ENCODE data around the gene CHST11.

CHST11 gene

DNA sequence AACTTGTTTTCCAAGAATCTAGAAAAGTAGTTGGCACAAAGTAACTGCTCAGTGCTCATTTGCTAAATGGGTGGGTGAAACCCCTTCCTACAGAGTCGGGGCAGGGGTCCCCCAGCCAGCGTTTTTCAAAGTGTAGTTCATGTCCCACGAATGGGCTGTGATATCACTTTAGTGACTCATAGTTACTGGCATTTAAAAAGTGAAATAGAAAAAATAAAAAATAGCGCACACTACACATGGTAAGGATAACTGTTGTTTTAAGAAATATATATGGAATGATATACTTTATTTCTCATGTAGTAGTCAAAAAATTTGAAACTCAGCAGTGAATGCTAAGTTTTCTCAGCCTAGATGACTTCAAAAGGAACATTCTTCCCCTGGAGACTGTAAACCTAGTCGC is 250.4 kb downstream of the CHST11 start:
- Histone ChIP-seq H3K36me3 (ENCODE audit: control insufficient read depth in 2 of 2, insufficient read depth in 2 of 2, low read length in 2 of 2) (no peaks in the 10 kb centered on the region), H3K9ac (ENCODE audit: low read depth in 1 of 2, low read length in 2 of 2) (no peak overlapping the region), H3K4me3 (ENCODE audit: low read length in 2 of 2) (no peak overlapping the region), H3K4me1 (ENCODE audit: control insufficient read depth in 2 of 2, insufficient read depth in 2 of 2, low read length in 2 of 2) (peaks cover 0 to 2% of the 10 kb centered on the region in 2 donors), H3K27me3 (ENCODE audit: control insufficient read depth in 2 of 2, insufficient read depth in 2 of 2, low read length in 2 of 2) (no peaks in the 10 kb centered on the region), H3K27ac (ENCODE audit: low read depth in 2 of 2, low read length in 2 of 2) (no peak overlapping the region), H3K9me3 (ENCODE audit: control insufficient read depth in 2 of 2, low read length in 2 of 2) (no peaks in the 10 kb centered on the region)

DNA sequence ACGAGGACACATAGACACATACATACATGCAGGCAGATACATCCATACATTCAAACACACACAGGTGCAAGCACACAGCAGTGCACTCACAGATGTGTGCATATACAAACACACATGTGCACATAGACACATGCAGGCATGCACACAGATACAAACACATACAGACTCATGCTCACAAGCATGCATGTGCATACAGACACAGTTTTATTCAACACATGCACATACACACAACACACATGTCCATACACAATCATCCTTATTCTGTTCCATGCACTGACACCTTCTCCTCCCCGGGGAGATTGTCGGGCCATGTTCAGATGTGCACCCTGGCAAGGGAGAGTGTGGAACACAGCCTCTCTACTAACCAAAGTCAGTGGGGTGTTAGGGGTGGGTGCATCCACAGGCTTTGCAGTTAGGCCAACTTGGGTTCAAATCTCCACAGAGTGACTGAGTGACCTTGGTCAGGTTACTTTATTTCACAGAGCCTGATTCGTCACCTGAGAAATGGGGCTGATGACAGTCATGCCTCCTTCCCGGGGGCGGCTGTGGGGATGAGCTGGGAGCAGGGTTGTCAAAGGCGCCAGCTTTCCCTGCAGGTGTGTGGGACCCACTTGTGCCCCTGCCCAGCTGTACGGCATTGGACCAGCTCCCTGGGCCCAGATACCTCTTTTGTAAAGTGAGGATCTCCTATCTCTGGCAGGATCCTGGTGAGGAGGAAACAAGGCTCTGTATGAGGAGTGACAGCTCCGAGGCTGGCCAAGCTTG is 251.2 kb downstream of the CHST11 start:
- Histone ChIP-seq H3K4me1 (ENCODE audit: control insufficient read depth in 2 of 2, insufficient read depth in 2 of 2, low read length in 2 of 2) (peaks cover 0 to 2% of the 10 kb centered on the region in 2 donors), H3K9ac (ENCODE audit: low read depth in 1 of 2, low read length in 2 of 2) (no peak overlapping the region), H3K4me3 (ENCODE audit: low read length in 2 of 2) (no peak overlapping the region), H3K27ac (ENCODE audit: low read depth in 2 of 2, low read length in 2 of 2) (no peak overlapping the region), H3K36me3 (ENCODE audit: control insufficient read depth in 2 of 2, insufficient read depth in 2 of 2, low read length in 2 of 2) (no peaks in the 10 kb centered on the region), H3K27me3 (ENCODE audit: control insufficient read depth in 2 of 2, insufficient read depth in 2 of 2, low read length in 2 of 2) (no peaks in the 10 kb centered on the region), H3K9me3 (ENCODE audit: control insufficient read depth in 2 of 2, low read length in 2 of 2) (no peaks in the 10 kb centered on the region)

DNA sequence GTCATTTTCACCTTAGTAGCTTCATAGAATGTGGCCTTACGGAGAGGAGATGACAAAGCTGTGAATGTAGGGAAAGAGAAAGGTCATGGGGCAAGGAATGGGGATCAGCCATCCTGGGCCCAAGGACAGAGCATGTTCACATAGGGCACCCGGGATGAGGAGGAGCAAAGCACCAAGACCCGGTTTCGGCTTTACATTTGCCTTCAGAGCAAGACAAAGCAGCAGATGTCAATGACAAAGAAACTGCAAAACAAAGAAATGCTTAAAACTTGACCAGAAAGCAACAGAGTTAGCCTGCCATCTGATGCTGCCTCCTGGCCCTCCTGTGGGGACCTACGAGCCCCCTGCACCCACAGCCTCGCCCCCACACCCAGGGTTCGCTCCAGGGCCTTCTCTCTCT is 252.1 kb downstream of the CHST11 start:
- Histone ChIP-seq H3K9me3 (ENCODE audit: control insufficient read depth in 2 of 2, low read length in 2 of 2) (no peaks in the 10 kb centered on the region), H3K27ac (ENCODE audit: low read depth in 2 of 2, low read length in 2 of 2) (no peak overlapping the region), H3K4me3 (ENCODE audit: low read length in 2 of 2) (no peak overlapping the region), H3K4me1 (ENCODE audit: control insufficient read depth in 2 of 2, insufficient read depth in 2 of 2, low read length in 2 of 2) (peaks cover 0 to 2% of the 10 kb centered on the region in 2 donors), H3K9ac (ENCODE audit: low read depth in 1 of 2, low read length in 2 of 2) (no peak overlapping the region), H3K36me3 (ENCODE audit: control insufficient read depth in 2 of 2, insufficient read depth in 2 of 2, low read length in 2 of 2) (no peaks in the 10 kb centered on the region), H3K27me3 (ENCODE audit: control insufficient read depth in 2 of 2, insufficient read depth in 2 of 2, low read length in 2 of 2) (no peaks in the 10 kb centered on the region)

DNA sequence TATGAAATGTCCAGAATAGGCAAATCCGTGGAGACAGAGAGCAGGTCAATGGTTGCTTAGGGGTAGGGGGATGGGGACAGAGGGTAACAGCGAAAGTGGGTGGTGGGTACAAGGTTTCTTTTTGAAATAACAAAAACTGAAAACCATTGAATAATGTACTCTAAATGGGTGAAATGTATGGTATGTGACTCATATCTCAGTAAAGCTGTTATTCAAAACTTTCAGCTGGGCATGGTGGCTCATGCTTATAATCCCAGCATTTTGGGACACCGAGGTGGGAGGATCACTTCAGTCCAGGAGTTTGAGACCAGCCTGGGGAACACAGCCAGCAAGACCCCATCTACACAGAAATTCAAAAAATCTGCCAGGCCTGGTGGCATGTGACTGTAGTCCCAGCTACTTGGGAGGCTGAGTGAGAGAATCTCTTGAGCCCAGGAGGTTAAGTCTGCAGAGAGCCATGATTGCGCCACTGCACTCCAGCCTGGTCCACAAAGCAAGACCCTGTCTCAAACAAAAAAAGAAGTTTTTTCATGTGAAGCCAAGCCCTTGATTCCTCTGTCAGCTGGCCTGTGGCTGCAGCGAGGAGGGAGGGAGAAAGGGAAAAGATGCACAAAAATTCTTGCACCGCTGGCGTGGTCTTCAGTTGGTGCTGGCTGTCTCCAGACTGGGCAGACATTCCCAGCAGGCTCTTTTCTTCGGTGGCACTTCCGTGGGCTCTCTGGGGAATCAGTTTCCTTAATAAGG is 253.1 kb downstream of the CHST11 start:
- Histone ChIP-seq H3K4me1 (ENCODE audit: control insufficient read depth in 2 of 2, insufficient read depth in 2 of 2, low read length in 2 of 2) (peaks cover 0 to 2% of the 10 kb centered on the region in 2 donors), H3K27ac (ENCODE audit: low read depth in 2 of 2, low read length in 2 of 2) (no peak overlapping the region), H3K9ac (ENCODE audit: low read depth in 1 of 2, low read length in 2 of 2) (no peak overlapping the region), H3K27me3 (ENCODE audit: control insufficient read depth in 2 of 2, insufficient read depth in 2 of 2, low read length in 2 of 2) (no peaks in the 10 kb centered on the region), H3K36me3 (ENCODE audit: control insufficient read depth in 2 of 2, insufficient read depth in 2 of 2, low read length in 2 of 2) (no peaks in the 10 kb centered on the region), H3K9me3 (ENCODE audit: control insufficient read depth in 2 of 2, low read length in 2 of 2) (no peaks in the 10 kb centered on the region), H3K4me3 (ENCODE audit: low read length in 2 of 2) (no peak overlapping the region)

DNA sequence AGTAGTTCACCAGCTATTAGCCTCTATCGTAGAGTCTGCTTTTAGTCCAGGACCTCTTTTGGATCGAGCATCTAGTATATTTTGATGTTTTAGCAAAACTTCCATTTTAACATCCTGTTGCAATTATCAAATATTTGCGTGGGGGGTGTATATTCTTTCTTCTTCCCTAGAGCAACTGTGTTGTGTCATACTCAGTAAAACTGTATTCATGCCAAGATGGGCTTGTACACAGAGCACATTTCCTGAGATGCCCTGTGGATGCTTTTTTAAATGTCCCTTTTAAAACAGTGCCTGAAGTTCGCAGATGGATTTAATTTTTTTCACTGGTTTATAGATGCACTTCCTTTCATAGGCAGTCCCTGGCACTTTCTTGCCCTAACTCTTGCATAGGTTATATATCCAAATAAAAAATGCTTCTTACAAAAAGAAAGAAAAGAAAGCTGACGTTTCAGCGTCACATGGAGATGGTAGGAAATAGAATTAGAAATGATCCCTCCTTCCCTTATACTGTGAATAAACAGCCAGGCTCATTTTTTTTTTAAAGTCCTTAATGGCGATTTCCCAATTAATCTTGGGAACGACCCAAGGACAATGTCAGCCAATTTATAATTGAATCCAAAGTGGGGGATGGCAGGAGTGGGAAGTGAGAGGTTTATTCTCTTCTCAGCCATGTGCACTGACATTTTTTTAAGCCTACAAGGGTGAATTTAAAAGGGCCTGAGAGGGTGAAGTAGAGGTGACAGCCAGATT is 254.4 kb downstream of the CHST11 start:
- Histone ChIP-seq H3K27ac (ENCODE audit: low read depth in 2 of 2, low read length in 2 of 2) (peak overlapping the region; percentile 14 to 51), H3K27me3 (ENCODE audit: control insufficient read depth in 2 of 2, insufficient read depth in 2 of 2, low read length in 2 of 2) (no peaks in the 10 kb centered on the region), H3K4me3 (ENCODE audit: low read length in 2 of 2) (no peak overlapping the region), H3K4me1 (ENCODE audit: control insufficient read depth in 2 of 2, insufficient read depth in 2 of 2, low read length in 2 of 2) (peaks cover 0 to 2% of the 10 kb centered on the region in 2 donors), H3K36me3 (ENCODE audit: control insufficient read depth in 2 of 2, insufficient read depth in 2 of 2, low read length in 2 of 2) (no peaks in the 10 kb centered on the region), H3K9ac (ENCODE audit: low read depth in 1 of 2, low read length in 2 of 2) (no peak overlapping the region), H3K9me3 (ENCODE audit: control insufficient read depth in 2 of 2, low read length in 2 of 2) (no peaks in the 10 kb centered on the region)

DNA sequence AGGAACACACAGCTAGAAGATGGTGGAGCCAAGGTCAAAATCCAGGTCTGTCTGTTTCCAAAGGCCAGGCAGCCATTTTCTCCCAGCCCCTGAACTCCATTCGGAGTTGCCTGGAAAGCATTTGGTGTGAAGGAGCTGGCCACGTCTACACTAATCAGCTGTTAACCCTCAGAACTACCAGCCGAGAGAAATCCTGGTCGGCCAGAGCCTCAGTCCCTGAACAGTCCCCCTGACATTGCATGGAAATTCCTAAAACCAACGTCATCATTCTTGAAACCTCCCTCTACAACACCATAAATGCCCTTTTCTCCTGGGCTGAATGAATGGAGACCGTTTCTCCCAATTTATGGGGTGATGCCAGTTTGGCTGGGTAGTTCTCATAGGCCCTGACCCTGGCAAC is 255.7 kb downstream of the CHST11 start:
- H3K4me1 ChIP-seq (ENCODE audit: control insufficient read depth in 2 of 2, insufficient read depth in 2 of 2, low read length in 2 of 2), result peaks cover 0 to 2% of the 10 kb centered on the region in 2 donors
- no peak overlapping the region for H3K4me3 ChIP-seq (ENCODE audit: low read length in 2 of 2)
- H3K36me3 ChIP-seq (ENCODE audit: control insufficient read depth in 2 of 2, insufficient read depth in 2 of 2, low read length in 2 of 2), result no peaks in the 10 kb centered on the region
- no peak overlapping the region for H3K27ac ChIP-seq (ENCODE audit: low read depth in 2 of 2, low read length in 2 of 2)
- H3K9ac ChIP-seq (ENCODE audit: low read depth in 1 of 2, low read length in 2 of 2), result no peak overlapping the region
- H3K27me3 ChIP-seq (ENCODE audit: control insufficient read depth in 2 of 2, insufficient read depth in 2 of 2, low read length in 2 of 2), result no peaks in the 10 kb centered on the region
- H3K9me3 ChIP-seq (ENCODE audit: control insufficient read depth in 2 of 2, low read length in 2 of 2), result no peaks in the 10 kb centered on the region

DNA sequence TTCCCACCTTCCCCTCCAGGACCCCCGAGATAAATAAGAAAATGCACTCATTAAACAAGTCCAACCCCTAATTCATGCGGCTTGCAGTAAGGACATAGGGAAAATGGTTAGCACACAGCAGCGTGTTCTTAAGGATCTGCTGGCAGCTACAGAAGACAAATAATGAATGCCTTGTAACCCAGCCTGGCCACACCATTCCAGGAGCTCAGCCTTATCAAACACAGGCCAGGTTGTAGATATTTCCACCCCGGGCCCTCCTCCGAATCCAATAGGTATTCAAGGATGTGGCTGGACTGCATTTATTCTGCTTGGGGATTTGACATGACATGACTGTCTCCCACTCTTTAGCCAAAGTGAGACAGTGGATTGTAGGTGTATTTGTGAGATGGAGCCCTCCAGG is 256.2 kb downstream of the CHST11 start:
- Histone ChIP-seq H3K4me3 (ENCODE audit: low read length in 2 of 2) (no peak overlapping the region), H3K27ac (ENCODE audit: low read depth in 2 of 2, low read length in 2 of 2) (no peak overlapping the region), H3K27me3 (ENCODE audit: control insufficient read depth in 2 of 2, insufficient read depth in 2 of 2, low read length in 2 of 2) (no peaks in the 10 kb centered on the region), H3K9ac (ENCODE audit: low read depth in 1 of 2, low read length in 2 of 2) (no peak overlapping the region), H3K36me3 (ENCODE audit: control insufficient read depth in 2 of 2, insufficient read depth in 2 of 2, low read length in 2 of 2) (no peaks in the 10 kb centered on the region), H3K9me3 (ENCODE audit: control insufficient read depth in 2 of 2, low read length in 2 of 2) (no peaks in the 10 kb centered on the region), H3K4me1 (ENCODE audit: control insufficient read depth in 2 of 2, insufficient read depth in 2 of 2, low read length in 2 of 2) (peaks cover 0 to 2% of the 10 kb centered on the region in 2 donors)

DNA sequence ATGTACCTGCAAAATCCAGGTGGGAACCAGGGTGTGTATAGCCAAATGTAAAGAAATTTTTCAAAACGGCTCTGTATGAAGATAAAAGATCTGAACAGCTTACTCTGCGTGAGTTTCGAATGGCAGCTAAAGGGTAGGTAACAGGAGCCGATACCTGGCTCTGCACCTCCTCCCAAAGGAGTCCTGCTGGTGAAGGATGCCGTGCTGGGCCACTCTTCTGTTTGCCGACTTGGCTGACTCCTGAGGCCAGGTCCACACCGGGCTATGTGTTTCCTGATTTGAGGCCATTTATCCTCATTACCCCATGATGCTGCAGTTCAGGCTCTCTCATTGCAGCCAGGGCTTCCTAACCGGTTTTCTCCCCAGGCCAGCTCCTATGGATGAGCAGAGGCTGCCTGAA is 256.7 kb downstream of the CHST11 start:
- Histone ChIP-seq H3K36me3 (ENCODE audit: control insufficient read depth in 2 of 2, insufficient read depth in 2 of 2, low read length in 2 of 2) (no peaks in the 10 kb centered on the region), H3K4me1 (ENCODE audit: control insufficient read depth in 2 of 2, insufficient read depth in 2 of 2, low read length in 2 of 2) (peaks cover 0 to 2% of the 10 kb centered on the region in 2 donors), H3K9ac (ENCODE audit: low read depth in 1 of 2, low read length in 2 of 2) (no peak overlapping the region), H3K9me3 (ENCODE audit: control insufficient read depth in 2 of 2, low read length in 2 of 2) (no peaks in the 10 kb centered on the region), H3K4me3 (ENCODE audit: low read length in 2 of 2) (no peak overlapping the region), H3K27ac (ENCODE audit: low read depth in 2 of 2, low read length in 2 of 2) (no peak overlapping the region), H3K27me3 (ENCODE audit: control insufficient read depth in 2 of 2, insufficient read depth in 2 of 2, low read length in 2 of 2) (no peaks in the 10 kb centered on the region)

DNA sequence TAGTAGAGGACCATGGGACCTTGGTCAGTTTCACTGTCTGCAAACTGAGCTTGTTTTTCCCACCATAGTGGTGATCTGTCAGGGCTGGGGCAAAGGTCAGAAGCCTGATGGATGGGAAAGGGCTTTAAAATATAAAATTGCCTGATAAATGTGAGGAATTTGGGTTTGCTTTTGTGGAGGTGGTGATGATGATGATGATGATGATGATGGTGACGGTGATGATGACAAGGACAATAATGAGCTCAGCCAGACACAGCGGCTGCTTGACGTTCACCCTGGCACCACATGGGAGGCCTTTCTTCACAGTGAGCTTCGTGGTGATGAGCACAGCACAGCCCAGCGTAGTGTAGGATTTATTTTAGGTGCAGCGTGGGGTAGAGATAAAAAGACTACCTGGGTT is 257.6 kb downstream of the CHST11 start:
- no peaks in the 10 kb centered on the region for H3K36me3 ChIP-seq (ENCODE audit: control insufficient read depth in 2 of 2, insufficient read depth in 2 of 2, low read length in 2 of 2)
- H3K27ac ChIP-seq (ENCODE audit: low read depth in 2 of 2, low read length in 2 of 2), result no peak overlapping the region
- no peak overlapping the region for H3K9ac ChIP-seq (ENCODE audit: low read depth in 1 of 2, low read length in 2 of 2)
- H3K4me3 ChIP-seq (ENCODE audit: low read length in 2 of 2), result no peak overlapping the region
- peaks cover 0 to 2% of the 10 kb centered on the region in 2 donors for H3K4me1 ChIP-seq (ENCODE audit: control insufficient read depth in 2 of 2, insufficient read depth in 2 of 2, low read length in 2 of 2)
- no peaks in the 10 kb centered on the region for H3K27me3 ChIP-seq (ENCODE audit: control insufficient read depth in 2 of 2, insufficient read depth in 2 of 2, low read length in 2 of 2)
- no peaks in the 10 kb centered on the region for H3K9me3 ChIP-seq (ENCODE audit: control insufficient read depth in 2 of 2, low read length in 2 of 2)

DNA sequence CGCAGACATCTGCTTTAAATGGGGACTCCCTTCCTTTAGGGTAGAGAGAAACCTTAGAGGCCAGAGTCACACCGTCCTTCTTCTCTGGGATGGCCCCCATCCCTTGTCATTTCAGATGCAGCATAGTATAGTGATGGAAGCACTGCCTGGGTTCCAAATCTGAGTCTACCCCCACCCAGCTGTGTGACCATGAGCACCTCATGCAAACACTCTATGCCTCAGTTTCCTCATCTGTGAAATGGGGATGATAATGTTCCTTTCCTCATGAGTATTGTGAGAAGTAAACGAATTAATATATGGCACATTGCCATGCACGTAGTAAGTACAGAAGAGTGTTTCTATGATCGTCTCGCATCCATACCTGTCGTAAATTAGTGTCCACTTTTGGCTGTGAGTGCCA is 259.4 kb downstream of the CHST11 start:
- Histone ChIP-seq H3K9me3 (ENCODE audit: control insufficient read depth in 2 of 2, low read length in 2 of 2) (no peaks in the 10 kb centered on the region), H3K27ac (ENCODE audit: low read depth in 2 of 2, low read length in 2 of 2) (no peak overlapping the region), H3K4me3 (ENCODE audit: low read length in 2 of 2) (no peak overlapping the region), H3K9ac (ENCODE audit: low read depth in 1 of 2, low read length in 2 of 2) (no peak overlapping the region), H3K27me3 (ENCODE audit: control insufficient read depth in 2 of 2, insufficient read depth in 2 of 2, low read length in 2 of 2) (no peaks in the 10 kb centered on the region), H3K36me3 (ENCODE audit: control insufficient read depth in 2 of 2, insufficient read depth in 2 of 2, low read length in 2 of 2) (no peaks in the 10 kb centered on the region), H3K4me1 (ENCODE audit: control insufficient read depth in 2 of 2, insufficient read depth in 2 of 2, low read length in 2 of 2) (peaks cover 2 to 3% of the 10 kb centered on the region in 2 donors)
